DOHH2 (cell line): ENCODE results near the gene GLI2.

Source experiments
- H3F3A ChIP-seq: fragments of 200-600 bp; sonication (generic), shearing (Covaris generic); 2 replicates; pipeline ENCODE4 v1.6.0; 2016; ENCODE audit warnings: antibody characterized with exemption, mild to moderate bottlenecking; ENCODE audit not compliant: control insufficient read depth, insufficient read depth
- H3K27ac ChIP-seq: fragments of 200-600 bp; sonication (generic); 2 replicates; pipeline ENCODE4 v1.5.1; 2014; ENCODE audit warnings: low read depth, mild to moderate bottlenecking, low read length, moderate library complexity
- H3K27me3 ChIP-seq: fragments of 200-600 bp; sonication (generic); 2 replicates; pipeline ENCODE4 v1.6.1; 2014; ENCODE audit warnings: mild to moderate bottlenecking, low read length, mixed read lengths; ENCODE audit not compliant: control insufficient read depth
- H3K36me3 ChIP-seq: fragments of 200-600 bp; sonication (generic); 2 replicates; pipeline ENCODE4 v1.6.1; 2014; ENCODE audit warnings: mild to moderate bottlenecking, low read length, moderate library complexity, mixed read lengths; ENCODE audit not compliant: control insufficient read depth
- H3K4me1 ChIP-seq: fragments of 200-600 bp; sonication (generic); 2 replicates; pipeline ENCODE4 v1.6.1; 2014; ENCODE audit warnings: mild to moderate bottlenecking, low read length, mixed read lengths; ENCODE audit not compliant: control insufficient read depth
- H3K4me2 ChIP-seq: fragments of 200-600 bp; sonication (generic); 2 replicates; pipeline ENCODE4 v1.6.0; 2014; ENCODE audit warnings: mild to moderate bottlenecking, low read length, moderate library complexity
- H3K4me3 ChIP-seq: fragments of 200-600 bp; sonication (generic); 2 replicates; pipeline ENCODE4 v1.5.1; 2014; ENCODE audit warnings: mild to moderate bottlenecking, low read length, mixed read lengths
- H3K79me2 ChIP-seq: fragments of 200-600 bp; sonication (generic); 2 replicates; pipeline ENCODE4 v1.6.1; 2014; ENCODE audit warnings: mild to moderate bottlenecking, low read length, mixed read lengths; ENCODE audit not compliant: control insufficient read depth
- H3K9me2 ChIP-seq: fragments of 200-600 bp; sonication (generic); replicated peaks from 2 replicates; pipeline ENCODE4 v1.6.1; 2014; ENCODE audit warnings: mild to moderate bottlenecking, low read length, mixed read lengths; ENCODE audit not compliant: control insufficient read depth
- H3K9me3 ChIP-seq: fragments of 200-600 bp; sonication (generic); 2 replicates; pipeline ENCODE4 v1.6.1; 2014; ENCODE audit warnings: antibody characterized with exemption, low read length, mixed read lengths; ENCODE audit not compliant: control insufficient read depth, insufficient read depth
- H4K20me1 ChIP-seq: fragments of 200-600 bp; sonication (generic); 2 replicates; pipeline ENCODE4 v1.6.0; 2014; ENCODE audit warnings: low read depth, mild to moderate bottlenecking, antibody characterized with exemption, low read length, moderate library complexity; ENCODE audit not compliant: control insufficient read depth, insufficient read depth
- CTCF ChIP-seq: fragments of 200-600 bp; sonication (generic); IDR thresholded peaks from one replicate; pipeline ENCODE4 v1.5.1; 2014; ENCODE audit warnings: antibody characterized with exemption, mild to moderate bottlenecking, low read depth, low read length; ENCODE audit not compliant: poor library complexity, severe bottlenecking
- EZH2phosphoT487 ChIP-seq: fragments of 200-600 bp; sonication (generic); IDR thresholded peaks from 2 replicates; pipeline ENCODE4 v1.6.1; 2017; ENCODE audit warnings: borderline replicate concordance, mild to moderate bottlenecking, antibody characterized with exemption, low read length, moderate library complexity, mixed read lengths

GLI2 gene

GRCh38 chr2:120722568-120723421 is 12.9 kb upstream of the GLI2 start:
- H3K4me1 ChIP-seq, result no peaks in the 10 kb centered on the region
- no peaks in the 10 kb centered on the region for H3K79me2 ChIP-seq
- no peak overlapping the region for H3K4me3 ChIP-seq
- H3K27me3 ChIP-seq, result peaks cover 10% of the 10 kb centered on the region
- H4K20me1 ChIP-seq, result no peaks in the 10 kb centered on the region
- TF ChIP-seq EZH2phosphoT487 (no peak), CTCF (no peak)
- no peaks in the 10 kb centered on the region for H3K9me2 ChIP-seq
- H3K4me2 ChIP-seq, result no peak overlapping the region
- no peaks in the 10 kb centered on the region for H3F3A ChIP-seq
- H3K36me3 ChIP-seq, result no peaks in the 10 kb centered on the region
- H3K9me3 ChIP-seq, result no peaks in the 10 kb centered on the region
- H3K27ac ChIP-seq, result no peak overlapping the region

- no peak for TF ChIP-seq CTCF
- no peak for TF ChIP-seq EZH2phosphoT487
- Histone ChIP-seq H3K27me3 (peaks cover 10% of the 10 kb centered on the region), H3K79me2 (no peaks in the 10 kb centered on the region), H3F3A (no peaks in the 10 kb centered on the region), H3K4me2 (no peak overlapping the region), H3K4me3 (no peak overlapping the region), H3K36me3 (no peaks in the 10 kb centered on the region), H3K27ac (no peak overlapping the region), H3K9me2 (no peaks in the 10 kb centered on the region), H4K20me1 (no peaks in the 10 kb centered on the region), H3K4me1 (no peaks in the 10 kb centered on the region), H3K9me3 (no peaks in the 10 kb centered on the region)
Observed at GRCh38 chr2:120726245-120726644, 9.4 kb upstream of the GLI2 start.

GRCh38 chr2:120729406-120730399 is 6.0 kb upstream of the GLI2 start:
- no peaks in the 10 kb centered on the region for H4K20me1 ChIP-seq
- no peaks in the 10 kb centered on the region for H3K36me3 ChIP-seq
- no peak overlapping the region for H3K4me2 ChIP-seq
- no peaks in the 10 kb centered on the region for H3K9me2 ChIP-seq
- H3K4me1 ChIP-seq, result no peaks in the 10 kb centered on the region
- peaks cover 9% of the 10 kb centered on the region for H3K27me3 ChIP-seq
- H3K27ac ChIP-seq, result no peak overlapping the region
- no peaks in the 10 kb centered on the region for H3K9me3 ChIP-seq
- H3K79me2 ChIP-seq, result no peaks in the 10 kb centered on the region
- no peak overlapping the region for H3K4me3 ChIP-seq
- no peak for TF ChIP-seq CTCF
- no peak for TF ChIP-seq EZH2phosphoT487
- no peaks in the 10 kb centered on the region for H3F3A ChIP-seq
